HG03432 (cell line): ENCODE data around the gene COG5.
"Not testable (repeated sequence)": the region's sequence is repeated elsewhere in the genome, so short reads cannot be mapped to it uniquely, and the experiment has no call there.

ENCODE experiments used
- ATAC-seq: cut with Tn5 transposase; IDR thresholded peaks from one replicate; pipeline ENCODE4 v1.9.1; 2021; ENCODE audit warnings: mild to moderate bottlenecking, moderate library complexity; ENCODE audit not compliant: unreplicated experiment

The COG5 gene

GRCh38 chr7:107233174-107233573, 330.5 kb downstream of the COG5 start:
- ATAC-seq: no peak

- ATAC-seq: no peak
These were observed 331.1 kb downstream of the COG5 start for GRCh38 chr7:107232568-107233090.

DNA sequence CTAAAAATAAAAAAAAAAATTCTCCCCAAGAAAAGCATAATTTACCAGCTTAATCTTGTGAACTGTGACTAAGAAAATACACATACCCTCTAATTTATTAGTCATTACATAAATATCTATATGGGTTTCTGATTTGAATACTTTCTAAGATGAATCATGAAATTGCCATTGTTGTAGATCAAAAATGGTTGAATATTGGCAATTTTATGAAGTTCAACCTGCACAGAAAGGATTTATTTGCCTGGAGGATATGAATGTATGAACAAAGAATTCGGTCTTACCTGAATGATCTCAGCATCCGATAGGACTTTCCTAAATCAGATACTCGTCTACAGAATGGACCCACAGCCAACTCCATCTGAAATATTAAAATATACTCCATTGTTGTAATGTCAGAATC, 333.4 kb downstream of the COG5 start:
- ATAC-seq: no peak

GRCh38 chr7:107228291-107228690, 335.4 kb downstream of the COG5 start:
- no peak for ATAC-seq

DNA sequence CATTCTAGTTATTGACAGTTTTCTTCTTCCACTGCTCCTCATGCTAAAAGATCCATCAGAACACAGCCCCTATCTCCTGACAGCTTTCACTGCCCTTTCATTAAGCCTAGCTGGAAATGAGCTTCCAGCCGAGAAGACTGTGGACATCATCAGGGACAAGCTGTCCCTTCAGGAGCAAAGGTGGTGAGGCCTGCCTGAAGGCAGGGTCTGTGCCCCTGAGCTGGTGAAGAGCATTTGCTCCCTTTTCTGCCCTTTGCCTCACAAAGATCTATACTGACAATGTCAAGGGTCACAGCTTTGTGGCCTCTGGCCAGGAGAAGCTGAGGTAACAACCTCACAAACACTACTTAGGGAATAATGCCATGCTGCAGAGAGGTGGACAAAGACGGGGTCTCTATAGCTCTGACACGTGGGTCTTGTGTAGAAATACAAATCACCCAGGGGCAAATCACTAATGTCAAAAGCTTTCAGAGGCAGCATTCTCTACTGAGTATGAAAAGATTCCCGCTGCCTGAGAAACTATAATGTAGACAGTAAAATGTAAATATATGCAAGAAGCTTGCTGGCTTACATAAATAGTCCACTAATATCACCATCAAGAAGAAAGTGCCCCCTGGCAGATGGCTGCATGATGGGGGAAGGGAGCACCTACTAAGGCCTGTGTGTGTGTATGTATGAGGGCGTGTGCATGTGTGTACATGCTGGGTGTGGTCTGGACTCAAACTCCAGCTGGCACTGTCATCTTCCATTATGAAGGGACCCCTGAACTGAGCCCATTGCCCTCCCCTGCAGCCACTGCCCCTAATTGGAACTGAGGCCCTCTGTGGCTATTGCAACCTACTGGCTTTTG, 339.1 kb downstream of the COG5 start:
- ATAC-seq: no peak

- ATAC-seq: not testable (repeated sequence)
These were observed 342.9 kb downstream of the COG5 start for GRCh38 chr7:107220806-107221205.

- ATAC-seq: no peak
These were observed 343.4 kb downstream of the COG5 start for GRCh38 chr7:107220356-107220755.

- no peak for ATAC-seq
These were observed 344.0 kb downstream of the COG5 start for GRCh38 chr7:107219563-107220244.

DNA sequence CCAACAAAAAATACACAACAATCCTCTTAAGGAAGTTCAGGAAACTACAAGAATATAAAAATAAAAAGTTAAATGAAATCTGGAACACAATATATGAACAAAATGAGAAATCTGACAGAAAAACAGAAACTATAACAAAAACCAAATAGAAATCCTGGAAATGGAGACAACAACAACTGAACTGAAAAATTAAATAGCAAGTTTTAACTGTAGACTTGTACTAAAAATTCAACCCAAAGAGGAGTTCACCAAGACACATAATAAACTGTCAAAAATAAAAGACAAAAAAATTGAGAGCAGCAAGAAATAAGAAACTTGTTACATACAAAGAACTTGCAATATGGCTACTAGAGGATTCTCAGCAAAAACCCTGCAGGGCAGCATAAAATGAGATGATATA, 349.8 kb downstream of the COG5 start:
- ATAC-seq: no peak

DNA sequence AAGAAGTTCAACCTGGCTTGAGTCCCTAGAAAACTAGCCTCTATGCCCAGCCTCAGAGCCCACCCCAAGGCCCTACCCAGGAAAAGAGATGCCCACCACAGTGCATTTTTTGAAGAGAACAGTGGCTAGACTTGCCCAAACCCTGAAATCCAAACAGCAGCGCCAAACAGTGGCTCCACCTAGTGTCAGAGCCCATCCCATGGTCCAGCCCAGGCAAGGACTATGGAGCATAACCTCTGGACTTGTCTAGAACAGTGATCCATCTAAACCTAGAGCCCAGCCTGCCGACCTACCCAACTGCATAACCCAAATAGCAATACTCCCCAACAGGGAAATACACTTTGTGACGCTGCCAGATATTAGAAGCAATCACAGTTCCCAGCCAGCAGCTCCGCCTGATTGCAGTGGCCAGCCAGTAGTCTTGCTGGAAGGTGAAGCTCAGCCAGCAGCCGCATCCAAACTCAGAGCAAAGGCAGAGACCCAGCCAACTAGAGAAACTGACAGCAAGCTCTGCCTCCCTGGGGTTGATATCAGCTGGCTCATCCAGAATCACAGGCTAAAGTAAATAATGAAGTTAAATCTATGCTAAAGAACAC, 350.4 kb downstream of the COG5 start:
- no peak for ATAC-seq

DNA sequence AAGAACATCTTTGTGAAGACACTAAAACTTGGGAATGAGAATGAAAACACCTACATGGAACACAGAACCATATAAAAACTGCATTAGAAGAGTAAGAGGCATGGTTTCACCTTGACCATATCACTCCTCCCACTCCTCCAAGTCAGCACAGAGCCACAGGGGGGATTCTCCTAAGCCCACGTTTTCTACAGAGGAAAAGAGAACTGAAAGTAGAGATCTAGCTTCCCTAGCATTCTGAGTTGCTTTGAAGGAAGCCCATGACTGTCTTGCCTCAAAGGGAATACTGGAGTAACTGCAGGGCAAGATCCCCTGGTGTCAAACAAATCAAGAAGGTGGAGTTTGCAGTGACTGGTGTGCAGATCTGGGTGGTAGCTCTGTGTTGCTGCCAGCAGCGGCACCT, 351.0 kb downstream of the COG5 start:
- ATAC-seq: no peak

GRCh38 chr7:107210400-107210799, 353.3 kb downstream of the COG5 start:
- no peak for ATAC-seq

DNA sequence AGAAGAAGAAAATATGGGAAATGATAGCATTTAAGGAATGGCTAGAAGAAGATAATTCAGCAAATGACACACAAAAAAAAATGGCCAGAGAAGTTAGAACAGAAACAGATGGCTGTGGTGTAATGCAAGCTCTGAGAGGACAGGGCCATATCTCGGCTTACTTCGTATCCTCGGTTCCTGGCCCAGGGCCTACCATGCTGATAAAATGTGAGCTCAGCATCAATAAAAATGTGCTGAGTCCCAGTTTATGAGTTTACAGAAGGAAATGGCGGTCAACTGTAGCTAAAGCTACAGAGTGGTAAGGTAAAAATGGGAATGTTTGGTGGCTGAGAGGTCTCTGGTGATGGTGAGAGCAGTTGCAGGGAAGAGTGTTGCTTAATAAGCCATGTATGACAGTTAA, 354.2 kb downstream of the COG5 start:
- no peak for ATAC-seq

DNA sequence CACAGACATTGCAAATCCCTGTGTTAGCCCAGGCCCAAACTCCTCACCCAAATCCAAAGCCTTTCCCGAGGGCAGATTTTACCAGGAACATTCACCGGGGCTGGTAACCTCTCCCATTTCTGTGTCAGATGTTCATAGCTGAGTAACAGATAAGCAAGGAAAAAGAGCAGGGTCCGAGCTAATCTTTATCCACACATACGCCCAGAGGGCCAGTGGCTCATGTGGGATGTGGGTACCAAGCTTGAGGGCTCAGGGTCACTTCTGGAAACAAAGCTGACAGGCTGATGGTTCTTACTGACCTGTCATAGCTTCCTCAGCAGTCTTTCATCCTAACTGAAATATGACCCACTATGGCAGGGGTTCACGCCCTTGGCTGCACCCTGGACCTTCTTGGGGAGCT, 355.2 kb downstream of the COG5 start:
- no peak for ATAC-seq

DNA sequence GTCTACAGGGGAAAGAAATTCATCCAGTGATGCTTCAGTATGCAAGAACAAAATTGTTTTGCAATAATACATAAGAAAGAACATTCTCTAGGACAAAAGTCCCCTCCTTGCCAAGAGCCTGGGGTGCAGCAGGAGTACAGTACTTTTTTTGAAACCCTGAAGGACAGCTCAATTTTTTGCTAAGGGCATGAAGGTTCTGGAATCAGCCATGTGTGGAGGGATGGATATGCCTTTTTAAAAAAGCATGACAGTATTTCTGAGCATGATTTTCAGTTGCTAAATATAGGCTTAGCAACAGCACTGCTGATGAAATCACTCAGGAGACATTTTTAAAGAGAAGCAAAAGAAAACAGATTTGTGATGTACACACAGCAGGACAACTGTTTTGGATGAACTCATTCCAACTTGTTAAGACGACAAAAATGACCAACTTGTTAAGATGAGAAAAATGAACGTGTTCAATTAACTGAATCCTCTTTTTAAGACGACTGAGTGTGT, 355.6 kb downstream of the COG5 start:
- ATAC-seq: no peak

DNA sequence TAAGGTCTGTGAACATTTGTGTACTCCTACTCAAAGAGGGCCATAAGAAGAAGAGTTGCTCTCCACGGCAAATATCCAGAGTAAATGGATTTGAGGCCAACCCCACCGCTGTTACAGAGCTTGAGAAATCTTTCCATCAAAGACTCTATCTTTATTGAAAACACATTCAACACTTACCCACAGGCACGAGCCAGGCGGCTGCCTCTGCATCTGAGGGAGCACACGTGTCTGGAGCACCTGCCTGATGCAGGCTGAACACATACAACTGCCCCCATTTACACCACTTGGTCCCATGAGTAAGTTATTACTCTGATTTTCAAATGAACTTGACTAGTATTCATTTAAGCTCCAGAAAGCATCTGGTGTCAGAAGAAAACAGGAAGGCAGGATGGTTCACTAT, 356.3 kb downstream of the COG5 start:
- ATAC-seq: no peak

DNA sequence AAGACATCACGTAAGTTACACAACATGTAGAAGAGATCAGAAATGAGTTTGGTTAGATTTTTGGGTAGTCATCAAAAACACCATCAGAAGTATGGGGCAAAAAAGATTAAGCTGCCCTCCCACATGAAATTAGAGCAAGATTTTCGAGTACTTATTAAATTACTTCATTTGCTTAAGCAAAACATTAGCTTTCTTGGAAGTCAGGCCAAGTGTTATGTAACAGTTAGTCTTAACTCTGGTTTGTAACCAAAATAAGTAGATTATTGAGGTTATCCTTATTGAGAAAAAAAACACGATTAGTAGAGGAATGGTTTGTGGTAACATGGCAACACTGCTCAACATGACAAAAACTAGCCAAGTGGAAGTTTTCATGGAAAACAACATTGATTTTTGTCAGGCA, 357.0 kb downstream of the COG5 start:
- ATAC-seq: no peak

DNA sequence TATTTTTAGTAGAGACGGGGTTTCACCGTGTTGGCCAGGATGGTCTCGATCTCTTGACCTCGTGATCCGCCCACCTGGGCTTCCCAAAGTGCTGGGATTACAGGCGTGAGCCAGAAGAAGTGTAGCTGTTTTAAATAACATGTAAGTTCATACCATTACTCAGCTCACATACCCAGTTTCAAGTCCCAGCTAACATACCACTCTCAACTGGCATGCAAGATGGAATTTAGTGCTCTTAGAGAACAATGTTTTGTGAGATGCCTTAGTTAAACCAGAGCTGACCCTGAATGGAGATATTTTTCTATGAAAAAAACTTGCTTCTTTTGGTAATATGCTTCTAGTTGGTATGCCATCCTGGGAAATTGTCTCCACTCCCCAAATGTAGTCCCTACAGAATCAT, 357.6 kb downstream of the COG5 start:
- ATAC-seq: no peak

- no peak for ATAC-seq
These were observed 360.1 kb downstream of the COG5 start for GRCh38 chr7:107203607-107204006.

DNA sequence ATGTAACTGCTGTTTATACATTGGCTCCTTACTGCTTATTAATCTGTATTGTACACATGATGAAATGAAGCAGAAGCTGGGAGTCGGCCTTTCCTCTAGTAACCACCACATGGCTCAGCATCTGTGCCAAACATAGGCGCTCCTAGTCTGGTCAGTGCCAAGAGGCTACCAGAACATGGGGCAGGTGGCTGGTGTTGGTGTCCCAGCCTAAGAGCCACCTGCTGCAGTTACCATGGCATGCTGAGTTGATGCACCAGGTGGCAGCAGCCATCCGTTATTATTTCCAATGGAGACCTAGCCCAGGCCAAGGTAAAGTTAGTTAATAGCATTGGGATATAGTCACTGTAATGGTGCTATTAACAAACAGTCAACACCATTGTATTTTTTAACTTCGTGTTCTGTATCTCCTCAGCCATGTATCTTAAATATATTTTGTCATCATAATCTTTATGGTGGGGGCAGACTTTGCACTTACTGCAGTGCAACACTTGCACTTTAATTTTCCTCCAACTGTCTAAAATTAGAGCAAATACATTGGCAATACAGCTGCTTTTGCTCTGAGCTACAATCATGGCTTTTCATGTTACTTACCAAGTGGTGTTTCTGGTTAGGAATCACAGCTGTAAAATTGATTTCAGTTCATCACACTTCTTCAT, 361.8 kb downstream of the COG5 start:
- ATAC-seq: no peak
